ENCODE measurements around the gene OR2G2.

Gene OR2G2

GRCh38 chr1:247548769-247549182, 39.4 kb upstream of the OR2G2 start, which contains the start of gene GCSAML:
Gene GCSAML, plus strand, starts transcription at chr1:247549134. Its CDS starts 58 bp downstream, at chr1:247549192.
- TF ChIP-seq EGR1 (IDR thresholded peaks at IDR 0.05) (no peak), ZBTB7A (IDR thresholded peaks at IDR 0.05; ENCODE audit: low read depth) (no peak)

- no peak for TF ChIP-seq TCF12 (IDR thresholded peaks at IDR 0.05; ENCODE audit: low read depth)
- no peak for TF ChIP-seq YY1 (IDR thresholded peaks at IDR 0.05; ENCODE audit: low read depth)
- TF ChIP-seq EP300 (IDR thresholded peaks at IDR 0.05; ENCODE audit: borderline replicate concordance), result no peak
- TF ChIP-seq ZBTB7A (IDR thresholded peaks at IDR 0.05; ENCODE audit: low read depth), result no peak
- TF ChIP-seq TAF1 (IDR thresholded peaks at IDR 0.05; ENCODE audit: low read depth), result no peak
- no peak for TF ChIP-seq RAD21 (IDR thresholded peaks at IDR 0.05; ENCODE audit: low read depth)
- no peak for TF ChIP-seq EGR1 (IDR thresholded peaks at IDR 0.05)
Measured at GRCh38 chr1:247551721-247552120, 36.4 kb upstream of the OR2G2 start.

- TF ChIP-seq ZBTB7A (IDR thresholded peaks at IDR 0.05; ENCODE audit: low read depth) (no peak), TAF1 (IDR thresholded peaks at IDR 0.05; ENCODE audit: low read depth) (no peak), RAD21 (IDR thresholded peaks at IDR 0.05; ENCODE audit: low read depth) (no peak), REST (IDR thresholded peaks at IDR 0.05; ENCODE audit: low read depth) (no peak), NFIC (IDR thresholded peaks at IDR 0.05) (no peak), FOXM1 (IDR thresholded peaks at IDR 0.05; ENCODE audit: borderline replicate concordance, low read depth) (no peak), CREB1 (IDR thresholded peaks at IDR 0.05; ENCODE audit: low read depth) (no peak), TCF12 (IDR thresholded peaks at IDR 0.05; ENCODE audit: low read depth) (no peak), YY1 (IDR thresholded peaks at IDR 0.05; ENCODE audit: low read depth) (no peak), TEAD4 (IDR thresholded peaks at IDR 0.05) (no peak), EP300 (IDR thresholded peaks at IDR 0.05; ENCODE audit: borderline replicate concordance) (no peak)
- TF ChIP-seq, protein P1, sequence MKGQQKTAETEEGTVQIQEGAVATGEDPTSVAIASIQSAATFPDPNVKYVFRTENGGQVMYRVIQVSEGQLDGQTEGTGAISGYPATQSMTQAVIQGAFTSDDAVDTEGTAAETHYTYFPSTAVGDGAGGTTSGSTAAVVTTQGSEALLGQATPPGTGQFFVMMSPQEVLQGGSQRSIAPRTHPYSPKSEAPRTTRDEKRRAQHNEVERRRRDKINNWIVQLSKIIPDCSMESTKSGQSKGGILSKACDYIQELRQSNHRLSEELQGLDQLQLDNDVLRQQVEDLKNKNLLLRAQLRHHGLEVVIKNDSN (IDR thresholded peaks at IDR 0.05), result no peak
Measured at GRCh38 chr1:247552231-247552630, 35.9 kb upstream of the OR2G2 start.

- TF ChIP-seq EGR1 (IDR thresholded peaks at IDR 0.05) (no peak), CREB1 (IDR thresholded peaks at IDR 0.05; ENCODE audit: low read depth) (no peak), RAD21 (IDR thresholded peaks at IDR 0.05; ENCODE audit: low read depth) (no peak), YY1 (IDR thresholded peaks at IDR 0.05; ENCODE audit: low read depth) (no peak), TEAD4 (IDR thresholded peaks at IDR 0.05) (no peak), FOXM1 (IDR thresholded peaks at IDR 0.05; ENCODE audit: borderline replicate concordance, low read depth) (no peak), TAF1 (IDR thresholded peaks at IDR 0.05; ENCODE audit: low read depth) (no peak), CEBPB (IDR thresholded peaks at IDR 0.05) (no peak), TCF12 (IDR thresholded peaks at IDR 0.05; ENCODE audit: low read depth) (no peak), ZBTB7A (IDR thresholded peaks at IDR 0.05; ENCODE audit: low read depth) (no peak), NFIC (IDR thresholded peaks at IDR 0.05) (no peak), EP300 (IDR thresholded peaks at IDR 0.05; ENCODE audit: borderline replicate concordance) (no peak), REST (IDR thresholded peaks at IDR 0.05; ENCODE audit: low read depth) (no peak)
- TF ChIP-seq, protein P1 (IDR thresholded peaks at IDR 0.05), result no peak
- TF ChIP-seq, protein P2, sequence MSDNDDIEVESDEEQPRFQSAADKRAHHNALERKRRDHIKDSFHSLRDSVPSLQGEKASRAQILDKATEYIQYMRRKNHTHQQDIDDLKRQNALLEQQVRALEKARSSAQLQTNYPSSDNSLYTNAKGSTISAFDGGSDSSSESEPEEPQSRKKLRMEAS (IDR thresholded peaks at IDR 0.05), result no peak
Measured at GRCh38 chr1:247557926-247558674, 30.1 kb upstream of the OR2G2 start.

DNA sequence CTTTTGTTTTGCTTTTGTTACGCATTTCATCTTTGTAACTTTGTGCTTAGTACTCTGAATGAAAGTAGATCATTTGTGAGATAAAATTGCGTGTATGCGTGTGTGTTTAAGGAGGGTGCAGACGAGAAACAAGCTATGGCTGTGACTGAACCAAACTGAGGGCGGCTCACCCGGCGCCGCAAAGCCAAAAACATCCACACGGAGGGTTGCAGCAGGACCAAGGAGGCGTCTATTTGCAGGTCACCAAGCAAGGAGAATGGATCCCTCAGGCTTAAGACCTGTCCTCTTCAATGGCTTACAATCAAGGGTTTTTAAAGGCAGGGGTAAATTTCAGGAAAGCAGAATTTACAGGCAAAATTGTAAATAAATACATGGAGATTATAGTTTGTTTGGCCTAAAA, 26.4 kb upstream of the OR2G2 start:
- TF ChIP-seq ZBTB7A (IDR thresholded peaks at IDR 0.05; ENCODE audit: low read depth) (no peak), FOXM1 (IDR thresholded peaks at IDR 0.05; ENCODE audit: borderline replicate concordance, low read depth) (no peak), TEAD4 (IDR thresholded peaks at IDR 0.05) (no peak)

DNA sequence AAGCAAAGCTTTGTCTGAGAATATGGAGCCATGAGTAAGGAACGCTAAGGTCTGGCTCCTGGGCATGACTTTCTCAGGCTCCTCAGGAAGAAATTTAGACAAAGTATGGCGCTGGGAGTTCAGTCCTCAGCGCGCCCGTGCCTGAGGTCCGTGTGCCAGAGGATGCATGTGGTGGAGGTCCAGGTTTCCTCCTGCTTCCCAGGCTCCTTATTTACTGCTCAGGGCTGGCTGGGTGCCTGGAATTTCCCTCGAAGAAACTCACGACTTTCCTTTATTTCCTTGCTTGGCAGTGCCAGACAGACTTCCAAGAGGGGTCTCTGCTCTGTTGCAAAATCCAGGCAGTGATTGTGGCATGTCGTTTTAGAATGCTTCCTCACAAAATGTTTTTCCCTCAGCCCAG, 26.0 kb upstream of the OR2G2 start:
- TF ChIP-seq NFIC (IDR thresholded peaks at IDR 0.05) (no peak), EP300 (IDR thresholded peaks at IDR 0.05; ENCODE audit: borderline replicate concordance) (no peak), RAD21 (IDR thresholded peaks at IDR 0.05; ENCODE audit: low read depth) (no peak), REST (IDR thresholded peaks at IDR 0.05; ENCODE audit: low read depth) (no peak), FOXM1 (IDR thresholded peaks at IDR 0.05; ENCODE audit: borderline replicate concordance, low read depth) (no peak), CREB1 (IDR thresholded peaks at IDR 0.05; ENCODE audit: low read depth) (no peak)
